A549 (cell line): ENCODE data around the gene ZNF222. TPM values are rescaled to one million over a fixed set of nuclear protein-coding genes. Genes with fewer than 3 reads are reported as not detected.

Experiments used
- ATAC-seq, 2 experiments: fragments of 200-7000 bp in 1 of 2; fragments of >200 bp in 1 of 2; cut with Nextera tagmentation in 1 of 2; cut with Tn5 transposase in 1 of 2; 3 replicates each; pipeline versions ENCODE4 v1.8.0 to v1.9.1; 2018 to 2020; ENCODE audit warnings: mild to moderate bottlenecking in 1 of 2, moderate library complexity in 1 of 2
- CTCF ChIA-PET: fragments of 300-600 bp; sonication (Branson Sonifier 250); formaldehyde crosslinking; extraction: SDS; loops from one replicate; lab custom pipeline; 2021; ENCODE audit warnings: antibody characterized with exemption, inconsistent platforms; lab: Yijun Ruan, JAX
- POLR2A ChIA-PET: fragments of 350-600 bp; formaldehyde crosslinking; extraction: SDS; loops from one replicate; lab custom pipeline; 2021; ENCODE audit warnings: antibody characterized with exemption, inconsistent platforms; lab: Yijun Ruan, JAX
- DNase-seq, 2 experiments: peaks; one replicate each; pipeline versions ENCODE4 v3.0.0 to v3.0.0-alpha.2; 2011 to 2016; ENCODE audit warnings: low read depth in 1 of 2, low spot score in 1 of 2
- FAIRE-seq: peaks from 2 replicates; lab custom pipeline; 2011; peaks lifted over from hg19 to GRCh38; lab: Jason Lieb, UNC
- H3K27ac ChIP-seq, 2 experiments: fragments of >200 bp; sonication (Bioruptor Twin); formaldehyde crosslinking; 3 replicates each; pipeline ENCODE4 v1.5.1; 2016 to 2017
- H3K4me1 ChIP-seq: fragments of >200 bp; sonication (Bioruptor Twin); formaldehyde crosslinking; 3 replicates; pipeline ENCODE4 v1.6.1; 2016
- H3K4me2 ChIP-seq: fragments of >200 bp; sonication (Bioruptor Twin); formaldehyde crosslinking; 3 replicates; pipeline ENCODE4 v1.6.1; 2016
- H3K4me3 ChIP-seq: fragments of >200 bp; sonication (Bioruptor Twin); formaldehyde crosslinking; 3 replicates; pipeline ENCODE4 v1.5.1; 2016
- H3K9me3 ChIP-seq: fragments of >200 bp; sonication (Bioruptor Twin); formaldehyde crosslinking; 3 replicates; pipeline ENCODE4 v1.6.1; 2016
- ATOH8 ChIP-seq: fragments of 250-450 bp; sonication (Bioruptor Pico); IDR thresholded peaks from 2 replicates; pipeline ENCODE4 v1.5.0; 2020; ENCODE audit warnings: low read depth, mild to moderate bottlenecking, moderate library complexity
- CBX2 ChIP-seq: fragments of 200-600 bp; sonication (generic); IDR thresholded peaks from 2 replicates; pipeline ENCODE4 v1.6.1; 2016; ENCODE audit warnings: low read depth, mild to moderate bottlenecking, borderline replicate concordance
- CEBPB ChIP-seq, 2 experiments: fragments of >200 bp in 1 of 2; sonication (Bioruptor Twin) in 1 of 2; formaldehyde crosslinking in 1 of 2; IDR thresholded peaks; 2 replicates each; pipeline ENCODE4 v1.6.1; 2012 to 2016
- E2F6 ChIP-seq: IDR thresholded peaks from 2 replicates; pipeline ENCODE4 v1.6.1; 2012; ENCODE audit warnings: low read depth, borderline replicate concordance
- EHMT2 ChIP-seq: fragments of 200-600 bp; sonication (generic); IDR thresholded peaks from 2 replicates; pipeline ENCODE4 v1.6.1; 2016; ENCODE audit warnings: antibody characterized with exemption, low read depth, mild to moderate bottlenecking, moderate library complexity
- ESRRA ChIP-seq: fragments of 150-350 bp; IDR thresholded peaks from 2 replicates; pipeline ENCODE4 v1.6.1; 2014; ENCODE audit warnings: mild to moderate bottlenecking, low read length, borderline replicate concordance
- FOSL2 ChIP-seq, 2 experiments: fragments of 450-650 bp in 1 of 2; fragments of >200 bp in 1 of 2; sonication (Bioruptor Twin) in 1 of 2; formaldehyde crosslinking; IDR thresholded peaks; 2 replicates each; pipeline versions ENCODE4 v1.5.0 to v1.6.1; 2016 to 2020; ENCODE audit warnings: mild to moderate bottlenecking in 1 of 2, moderate library complexity in 1 of 2
- FOXS1 ChIP-seq: fragments of 250-450 bp; sonication (Bioruptor Pico); IDR thresholded peaks from 2 replicates; pipeline ENCODE4 v1.5.0; 2020; ENCODE audit warnings: mild to moderate bottlenecking, moderate library complexity
- GATA3 ChIP-seq: IDR thresholded peaks from 2 replicates; pipeline ENCODE4 v1.6.1; 2012; ENCODE audit warnings: borderline replicate concordance
- HES2 ChIP-seq: fragments of >200 bp; sonication (Bioruptor Twin); formaldehyde crosslinking; IDR thresholded peaks from 2 replicates; pipeline ENCODE4 v1.6.1; 2016
- HEYL ChIP-seq: fragments of 250-450 bp; sonication (Bioruptor Pico); IDR thresholded peaks from 2 replicates; pipeline ENCODE4 v1.8.0; 2021; ENCODE audit warnings: mild to moderate bottlenecking, moderate library complexity
- HMGXB4 ChIP-seq: fragments of 250-450 bp; sonication (Bioruptor Pico); IDR thresholded peaks from 2 replicates; pipeline ENCODE4 v1.5.0; 2021; ENCODE audit warnings: mild to moderate bottlenecking, moderate library complexity, borderline replicate concordance
- HOXB13 ChIP-seq: fragments of 250-450 bp; sonication (Bioruptor Pico); IDR thresholded peaks from 2 replicates; pipeline ENCODE4 v1.5.0; 2020; ENCODE audit warnings: low read depth, mild to moderate bottlenecking, moderate library complexity
- HOXB5 ChIP-seq: fragments of 250-450 bp; sonication (Bioruptor Pico); IDR thresholded peaks from 2 replicates; pipeline ENCODE4 v1.5.0; 2020; ENCODE audit warnings: mild to moderate bottlenecking, moderate library complexity
- JUN ChIP-seq, 2 experiments: fragments of >200 bp; sonication (Bioruptor Twin); formaldehyde crosslinking; IDR thresholded peaks; 2 replicates in 1 of 2; 3 replicates in 1 of 2; pipeline ENCODE4 v1.6.1; 2016 to 2017
- MAX ChIP-seq: IDR thresholded peaks from 2 replicates; pipeline ENCODE4 v1.6.1; 2012
- MYC ChIP-seq: IDR thresholded peaks from 2 replicates; pipeline ENCODE4 v1.6.1; 2012; ENCODE audit warnings: mild to moderate bottlenecking, inconsistent platforms, low read length, improper control_type of control experiment, borderline replicate concordance
- NFE2L2 ChIP-seq: fragments of 150-350 bp; conservative IDR thresholded peaks from 2 replicates; pipeline ENCODE4 v1.6.1; 2014; ENCODE audit warnings: low read length
- NR3C1 ChIP-seq: fragments of >200 bp; sonication (Bioruptor Twin); formaldehyde crosslinking; IDR thresholded peaks from 3 replicates; pipeline ENCODE4 v1.6.1; 2017
- PHF8 ChIP-seq: fragments of 200-600 bp; sonication (generic); IDR thresholded peaks from 2 replicates; pipeline ENCODE4 v1.6.1; 2016; ENCODE audit warnings: low read depth, mild to moderate bottlenecking, antibody characterized with exemption, moderate library complexity, borderline replicate concordance
- POLR2A ChIP-seq: IDR thresholded peaks from 2 replicates; pipeline ENCODE4 v1.6.1; 2012; ENCODE audit warnings: mild to moderate bottlenecking, low read length
- RCOR1 ChIP-seq: fragments of 150-350 bp; IDR thresholded peaks from 2 replicates; pipeline ENCODE4 v1.6.1; 2014; ENCODE audit warnings: antibody characterized with exemption, low read length, low read depth
- SREBF2 ChIP-seq: fragments of 450-650 bp; IDR thresholded peaks from 2 replicates; pipeline ENCODE4 v1.6.1; 2014; ENCODE audit warnings: mild to moderate bottlenecking, moderate library complexity
- TFCP2L1 ChIP-seq: fragments of 250-450 bp; sonication (Bioruptor Pico); IDR thresholded peaks from 2 replicates; pipeline ENCODE4 v1.5.0; 2021; ENCODE audit warnings: mild to moderate bottlenecking
- TP53 ChIP-seq: fragments of 250-450 bp; sonication (Bioruptor Pico); IDR thresholded peaks from 2 replicates; pipeline ENCODE4 v1.5.0; 2021; ENCODE audit warnings: mild to moderate bottlenecking, moderate library complexity
- ZC3H11A ChIP-seq: fragments of 450-650 bp; IDR thresholded peaks from 2 replicates; pipeline ENCODE4 v1.6.1; 2014; ENCODE audit warnings: antibody characterized with exemption, mild to moderate bottlenecking
- WGBS: methylation state at CpG from one replicate; pipeline ENCODE4 v1.1.6; 2017; ENCODE audit errors: missing lambda C conversion rate; 5-methylcytosine and 5-hydroxymethylcytosine counted together
- polyA plus RNA-seq, 4 experiments: library from polyadenylated mRNA; depleted of rRNA in 3 of 4; stranded (reverse); fragments of >200 nt; fragmentation: RNase III in 1 of 4; extraction: RNeasy Plus Mini Kit Qiagen cat#74134 plus additional on column Dnase treatment in 1 of 4; gene quantifications; 2 replicates in 3 of 4; 3 replicates in 1 of 4; pipeline ENCODE4 v1.2.3, GENCODE V29; 2011 to 2017

The ZNF222 gene
- polyA plus RNA-seq, 2 of the 4 experiments (the other 2 are of a cell fraction), result 4.7 to 7.0 TPM

GRCh38 chr19:44050740-44051649, 25.8 kb downstream of the ZNF222 start:
- no peak for FAIRE-seq
- WGBS, result 24% methylated on average over 21 of the region's 21 CpGs

GRCh38 chr19:44051650-44052402, 26.6 kb downstream of the ZNF222 start, which contains the start of gene ZNF223:
ZNF223 (plus strand) TSS chr19:44052036; CDS start chr19:44055177, 3,141 bp downstream.
- H3K4me3 ChIP-seq, result peak within 1 kb of the TSS; percentile 74
- POLR2A ChIA-PET, result interaction anchor here (0.8 to 1.2 kb wide), 3 partner anchors 42 to 225 kb away, joined by 3 to 4 read pairs (median 3); partner anchors contain the start of genes ZNF224, ZNF227 and ZNF283
- DNase-seq (peak; percentile 96 to 98), FAIRE-seq (peak; percentile 32), ATAC-seq (peak; percentile 99 to 100)
- H3K4me2 ChIP-seq, result peak within 1 kb of the TSS; percentile 82
- H3K9me3 ChIP-seq, result peaks cover 55% of the 10 kb centered on the region
- no peaks in the 10 kb centered on the region for H3K4me1 ChIP-seq
- WGBS, result 2% methylated on average over 34 of the region's 38 CpGs
- peak within 1 kb of the TSS; percentile 71 to 83 for H3K27ac ChIP-seq
- TF ChIP-seq HES2 (no peak), CBX2 (no peak), MAX (peak; percentile 61), E2F6 (0 out of 2 replicates have a peak, but pooled peaks have one; percentile 23), FOXS1 (0 out of 2 replicates have a peak, but pooled peaks have one; percentile 2), JUN (IDR thresholded peaks at IDR 0.05) (peak in 1 of 2 experiments; percentile 46; a peak in 1 of 5 replicates), PHF8 (0 out of 2 replicates have a peak, but pooled peaks have one; percentile 34), POLR2A (peak; percentile 27; the same call in 1 of the 2 replicates), MYC (peak; percentile 17; the same call in 1 of the 2 replicates), HOXB5 (CRISPR knock-in tag) (no peak), GATA3 (peak; percentile 65; the same call in 1 of the 2 replicates), EHMT2 (no peak)
- CTCF ChIA-PET, result no interaction called here

More at GRCh38 chr19:44050740-44051649, 25.8 kb downstream of the ZNF222 start:
- H3K9me3 ChIP-seq, result peaks cover 51% of the 10 kb centered on the region
- H3K27ac ChIP-seq, result peak overlapping the region; percentile 3 to 51; a peak in 2 of 6 replicates
- H3K4me1 ChIP-seq, result no peaks in the 10 kb centered on the region
- ChIA-PET CTCF (interaction anchor here (1.0 to 1.4 kb wide), 3 partner anchors 11 to 116 kb away, joined by 3 to 4 read pairs (median 3); partner anchors contain the start of gene ZNF45), POLR2A (interaction anchor here (0.8 to 1.2 kb wide), 3 partner anchors 43 to 224 kb away, joined by 3 to 4 read pairs (median 3); partner anchors contain the start of genes ZNF224, ZNF227 and ZNF283)
- ATAC-seq (peak; percentile 21 to 26; a peak in 5 of 6 replicates), DNase-seq (peak in 1 of 2 experiments; percentile 27)
- H3K4me3 ChIP-seq, result peak overlapping the region; percentile 74
- H3K4me2 ChIP-seq, result peak overlapping the region; percentile 82
- TF ChIP-seq JUN (IDR thresholded peaks at IDR 0.05) (no peak), HEYL (no peak), SREBF2 (no peak), ZC3H11A (no peak), GATA3 (no peak), TFCP2L1 (CRISPR knock-in tag) (no peak), TP53 (no peak), CEBPB (IDR thresholded peaks at IDR 0.05) (no peak), HOXB13 (0 out of 2 replicates have a peak, but pooled peaks have one; percentile 26)

GRCh38 chr19:44055870-44056269, 30.7 kb downstream of the ZNF222 start:
- no peak for ATAC-seq
- Histone ChIP-seq H3K4me1 (no peaks in the 10 kb centered on the region), H3K9me3 (peaks cover 79% of the 10 kb centered on the region), H3K4me3 (no peak overlapping the region), H3K27ac (no peak overlapping the region), H3K4me2 (no peak overlapping the region)
- POLR2A ChIA-PET, result no interaction called here
- DNase-seq, result no peak
- CTCF ChIA-PET, result interaction anchor here (0.6 kb wide), 1 partner anchor 444 kb away, joined by 3 read pairs; the partner anchor contains the start of gene ZNF180
- WGBS, result 85% methylated on average over 5 of the region's 5 CpGs
- no peak for FAIRE-seq
- TF ChIP-seq SREBF2 (no peak), HMGXB4 (CRISPR knock-in tag) (no peak), TFCP2L1 (CRISPR knock-in tag) (no peak), POLR2A (no peak), FOSL2 (IDR thresholded peaks at IDR 0.05) (no peak), FOSL2 (CRISPR knock-in tag; IDR thresholded peaks at IDR 0.05) (no peak), ATOH8 (no peak), ESRRA (no peak), RCOR1 (no peak), NR3C1 (no peak), HOXB5 (CRISPR knock-in tag) (no peak), HES2 (no peak), NFE2L2 (no peak)
